ENCODE results near the gene NOP16.

GRCh38 chr5:176388003-176388443 lies 375 bp downstream of the NOP16 start:
- TF ChIP-seq CTCF (conservative IDR thresholded peaks at IDR 0.05) = no peak
- TF ChIP-seq ZFX (IDR thresholded peaks at IDR 0.05) = no peak
